Astrocyte (in vitro differentiated cells and primary cell): ENCODE measurements around the gene PCYT1A.

ENCODE experiments used
- EZH2 ChIP-seq: IDR thresholded peaks from 2 replicates; pipeline ENCODE4 v1.6.1; 2012; ENCODE audit warnings: mild to moderate bottlenecking, low read length, inconsistent platforms; ENCODE audit not compliant: insufficient read depth
- TF ChIP-seq, protein P1 (sequence below): IDR thresholded peaks from 2 replicates; pipeline ENCODE4 v1.5.1; 2011; ENCODE audit warnings: low read depth, mild to moderate bottlenecking, inconsistent platforms, low read length, moderate library complexity; ENCODE audit not compliant: insufficient read depth

DNA sequence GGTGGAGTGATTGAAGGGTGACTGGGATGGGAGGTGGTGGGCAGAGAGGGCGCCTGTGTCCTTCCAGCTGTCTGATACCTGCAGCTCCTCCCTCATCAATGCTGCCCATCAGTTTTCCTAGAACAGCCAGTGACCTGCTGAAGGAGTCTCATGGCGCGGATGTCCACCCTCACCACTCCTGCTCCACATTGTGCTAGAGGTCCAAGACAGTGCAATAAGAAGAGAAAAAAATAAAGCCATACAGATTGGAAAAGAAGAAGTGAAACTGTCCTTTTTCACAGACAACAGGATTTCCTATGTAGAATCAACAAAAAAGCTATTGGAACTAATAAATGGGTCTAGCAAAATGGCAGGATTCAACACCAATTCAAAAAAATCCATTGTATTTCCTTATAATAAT lies 83.7 kb downstream of the PCYT1A start:
- TF ChIP-seq, protein P1, sequence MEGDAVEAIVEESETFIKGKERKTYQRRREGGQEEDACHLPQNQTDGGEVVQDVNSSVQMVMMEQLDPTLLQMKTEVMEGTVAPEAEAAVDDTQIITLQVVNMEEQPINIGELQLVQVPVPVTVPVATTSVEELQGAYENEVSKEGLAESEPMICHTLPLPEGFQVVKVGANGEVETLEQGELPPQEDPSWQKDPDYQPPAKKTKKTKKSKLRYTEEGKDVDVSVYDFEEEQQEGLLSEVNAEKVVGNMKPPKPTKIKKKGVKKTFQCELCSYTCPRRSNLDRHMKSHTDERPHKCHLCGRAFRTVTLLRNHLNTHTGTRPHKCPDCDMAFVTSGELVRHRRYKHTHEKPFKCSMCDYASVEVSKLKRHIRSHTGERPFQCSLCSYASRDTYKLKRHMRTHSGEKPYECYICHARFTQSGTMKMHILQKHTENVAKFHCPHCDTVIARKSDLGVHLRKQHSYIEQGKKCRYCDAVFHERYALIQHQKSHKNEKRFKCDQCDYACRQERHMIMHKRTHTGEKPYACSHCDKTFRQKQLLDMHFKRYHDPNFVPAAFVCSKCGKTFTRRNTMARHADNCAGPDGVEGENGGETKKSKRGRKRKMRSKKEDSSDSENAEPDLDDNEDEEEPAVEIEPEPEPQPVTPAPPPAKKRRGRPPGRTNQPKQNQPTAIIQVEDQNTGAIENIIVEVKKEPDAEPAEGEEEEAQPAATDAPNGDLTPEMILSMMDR, result no peak
- no peak for TF ChIP-seq EZH2
